ENCODE results near the gene ZNF263. TPM values are rescaled to one million over a fixed set of nuclear protein-coding genes. Genes with fewer than 3 reads are reported as not detected.

ZNF263 gene
- total RNA-seq, 2 donors from 2014 or later, result 41.4 to 59.5 TPM

- no peaks in the 10 kb centered on the region for H3K36me3 ChIP-seq
- H3K9me3 ChIP-seq, result no peaks in the 10 kb centered on the region
- no peak overlapping the region for H3K4me3 ChIP-seq
- no peak for TF ChIP-seq CTCF (IDR thresholded peaks at IDR 0.05)
- H3K4me1 ChIP-seq (ENCODE audit: control insufficient read depth in 1 of 2, low read depth in 2 of 2), result no peaks in the 10 kb centered on the region
- H3K27me3 ChIP-seq (replicated peaks; ENCODE audit: insufficient read depth), result no peaks in the 10 kb centered on the region
- no peak overlapping the region for H3K27ac ChIP-seq
- no peak for DNase-seq (ENCODE audit: low spot score)
- ATAC-seq (ENCODE audit: insufficient number of reproducible peaks, low FRiP score, low read depth), result no peak
These were observed 34.7 kb upstream of the ZNF263 start for GRCh38 chr16:3248596-3248995.

- Histone ChIP-seq H3K36me3 (no peaks in the 10 kb centered on the region), H3K27me3 (replicated peaks; ENCODE audit: insufficient read depth) (no peaks in the 10 kb centered on the region), H3K4me1 (ENCODE audit: control insufficient read depth in 1 of 2, low read depth in 2 of 2) (no peaks in the 10 kb centered on the region), H3K9me3 (no peaks in the 10 kb centered on the region), H3K27ac (no peak overlapping the region), H3K4me3 (no peak overlapping the region)
- DNase-seq (ENCODE audit: low spot score) (no peak), ATAC-seq (ENCODE audit: insufficient number of reproducible peaks, low FRiP score, low read depth) (no peak)
- no peak for TF ChIP-seq CTCF (IDR thresholded peaks at IDR 0.05)
These were observed 34.3 kb upstream of the ZNF263 start for GRCh38 chr16:3249020-3249419.

- no peak for TF ChIP-seq CTCF (IDR thresholded peaks at IDR 0.05)
- Histone ChIP-seq H3K27me3 (replicated peaks; ENCODE audit: insufficient read depth) (no peaks in the 10 kb centered on the region), H3K9me3 (no peaks in the 10 kb centered on the region), H3K36me3 (no peaks in the 10 kb centered on the region), H3K27ac (no peak overlapping the region), H3K4me1 (ENCODE audit: control insufficient read depth in 1 of 2, low read depth in 2 of 2) (no peaks in the 10 kb centered on the region), H3K4me3 (no peak overlapping the region)
- ATAC-seq (ENCODE audit: insufficient number of reproducible peaks, low FRiP score, low read depth), result no peak
- DNase-seq (ENCODE audit: low spot score), result no peak
These were observed 33.8 kb upstream of the ZNF263 start for GRCh38 chr16:3249451-3249850.

DNA sequence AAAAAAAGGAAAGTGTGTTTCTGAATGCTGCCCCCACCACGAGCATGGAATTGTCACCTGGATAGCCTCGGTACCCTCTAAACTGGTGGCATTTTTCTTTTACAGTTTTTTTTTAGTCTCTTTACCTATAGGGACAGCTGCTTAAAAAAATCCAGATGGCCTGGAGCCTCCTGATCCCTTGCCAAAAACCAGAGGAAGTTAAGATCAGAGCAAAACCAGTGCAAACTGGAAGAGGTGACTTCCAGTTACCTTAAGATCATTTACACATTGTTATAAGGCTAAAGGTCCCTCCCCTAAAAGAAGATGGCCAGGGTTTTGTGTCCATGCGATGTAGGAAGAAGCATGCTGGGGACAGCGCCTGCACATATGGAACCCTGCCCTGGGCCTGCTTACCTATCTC lies 30.3 kb upstream of the ZNF263 start:
- H3K4me3 ChIP-seq, result no peak overlapping the region
- no peaks in the 10 kb centered on the region for H3K9me3 ChIP-seq
- H3K4me1 ChIP-seq (ENCODE audit: control insufficient read depth in 1 of 2, low read depth in 2 of 2), result no peaks in the 10 kb centered on the region
- no peaks in the 10 kb centered on the region for H3K27me3 ChIP-seq (replicated peaks; ENCODE audit: insufficient read depth)
- TF ChIP-seq CTCF (IDR thresholded peaks at IDR 0.05), result no peak
- no peak for ATAC-seq (ENCODE audit: insufficient number of reproducible peaks, low FRiP score, low read depth)
- no peak overlapping the region for H3K27ac ChIP-seq
- H3K36me3 ChIP-seq, result no peaks in the 10 kb centered on the region
- no peak for DNase-seq (ENCODE audit: low spot score)

DNA sequence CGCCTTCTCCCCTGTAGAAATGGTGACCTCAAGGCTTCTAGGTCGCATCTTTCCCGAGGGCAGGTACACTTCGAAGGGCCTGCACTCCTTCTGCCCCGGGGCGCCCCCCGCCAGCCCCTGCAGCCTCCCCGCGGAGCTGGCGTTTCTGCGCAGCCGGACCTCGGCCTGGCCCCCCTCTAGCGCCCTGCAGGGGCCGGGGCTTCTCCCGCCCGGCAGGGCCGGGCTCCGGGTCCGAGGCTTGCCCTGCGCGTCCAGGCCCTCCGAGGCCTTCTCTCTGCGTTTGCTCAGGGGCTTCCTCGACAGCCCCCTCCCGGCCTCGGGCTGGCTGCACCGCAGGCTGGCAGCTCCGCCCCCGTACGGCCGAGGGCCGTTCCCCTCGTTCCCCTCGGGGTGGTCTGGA lies 29.0 kb upstream of the ZNF263 start:
- H3K4me1 ChIP-seq (ENCODE audit: control insufficient read depth in 1 of 2, low read depth in 2 of 2), result no peaks in the 10 kb centered on the region
- no peak overlapping the region for H3K27ac ChIP-seq
- no peaks in the 10 kb centered on the region for H3K9me3 ChIP-seq
- H3K27me3 ChIP-seq (replicated peaks; ENCODE audit: insufficient read depth), result no peaks in the 10 kb centered on the region
- H3K36me3 ChIP-seq, result no peaks in the 10 kb centered on the region
- no peak for TF ChIP-seq CTCF (IDR thresholded peaks at IDR 0.05)
- H3K4me3 ChIP-seq, result no peak overlapping the region
- no peak for ATAC-seq (ENCODE audit: insufficient number of reproducible peaks, low FRiP score, low read depth)
- no peak for DNase-seq (ENCODE audit: low spot score)
